ENCODE measurements around the gene TUBGCP5. TPM values are rescaled to one million over a fixed set of nuclear protein-coding genes. Genes with fewer than 3 reads are reported as not detected.

Gene TUBGCP5
- total and polyA plus RNA-seq, 2 experiments from 2014 or later = 14.6 to 17.5 TPM

GRCh38 chr15:23079766-23080165 is 40.4 kb upstream of the TUBGCP5 start:
- Histone ChIP-seq H3K9me2 (ENCODE audit: insufficient read depth) (no peaks in the 10 kb centered on the region), H3K9ac (no peak overlapping the region), H3K9me3 (ENCODE audit: low read depth) (no peaks in the 10 kb centered on the region), H3K4me2 (ENCODE audit: unreplicated experiment) (no peak overlapping the region), H3K79me2 (ENCODE audit: insufficient read depth) (no peaks in the 10 kb centered on the region), H3K36me3 (ENCODE audit: low read depth) (no peaks in the 10 kb centered on the region), H3K27ac (no peak overlapping the region), H3K27me3 (replicated peaks; ENCODE audit: insufficient read depth) (peaks cover 6% of the 10 kb centered on the region; the same call in 1 of the 2 replicates), H4K20me1 (ENCODE audit: insufficient read depth) (no peaks in the 10 kb centered on the region), H3K4me3 (no peak overlapping the region), H3F3A (ENCODE audit: insufficient read depth) (no peaks in the 10 kb centered on the region), H3K4me1 (ENCODE audit: insufficient read depth) (no peaks in the 10 kb centered on the region), H2AFZ (no peak overlapping the region)
- WGBS, 2 experiments (ENCODE audit: low coverage in 1 of 2, low lambda C conversion rate in 2 of 2, missing lambda C conversion rate in 2 of 2) = 47 to 48% methylated on average over 7 of the region's 7 CpGs
- no peak for DNase-seq
- TF ChIP-seq EZH2phosphoT487 (IDR thresholded peaks at IDR 0.05; ENCODE audit: insufficient read depth, low read depth) = no peak
- in situ Hi-C loops (cut with MboI) = loop anchor here (10.0 kb wide), 1 partner anchor 65 kb away; no protein-coding TSS in a partner anchor

GRCh38 chr15:23075927-23076326 is 36.6 kb upstream of the TUBGCP5 start:
- Histone ChIP-seq H4K20me1 (ENCODE audit: insufficient read depth) (no peaks in the 10 kb centered on the region), H3K9me3 (ENCODE audit: low read depth) (no peaks in the 10 kb centered on the region), H3K9ac (no peak overlapping the region), H3K27me3 (replicated peaks; ENCODE audit: insufficient read depth) (peaks cover 11% of the 10 kb centered on the region), H3K4me1 (ENCODE audit: insufficient read depth) (no peaks in the 10 kb centered on the region), H3F3A (ENCODE audit: insufficient read depth) (no peaks in the 10 kb centered on the region), H3K27ac (no peak overlapping the region), H3K79me2 (ENCODE audit: insufficient read depth) (no peaks in the 10 kb centered on the region), H3K4me2 (ENCODE audit: unreplicated experiment) (no peak overlapping the region), H3K4me3 (no peak overlapping the region), H3K36me3 (ENCODE audit: low read depth) (no peaks in the 10 kb centered on the region), H2AFZ (no peak overlapping the region), H3K9me2 (ENCODE audit: insufficient read depth) (no peaks in the 10 kb centered on the region)
- 14 to 16% methylated on average over 4 of the region's 4 CpGs for WGBS, 2 experiments (ENCODE audit: low coverage in 1 of 2, low lambda C conversion rate in 2 of 2, missing lambda C conversion rate in 2 of 2)
- in situ Hi-C loops (cut with MboI) = loop anchor here (10.0 kb wide), 1 partner anchor 61 kb away; no protein-coding TSS in a partner anchor
- TF ChIP-seq EZH2 (IDR thresholded peaks at IDR 0.05; ENCODE audit: insufficient read depth, poor library complexity, severe bottlenecking) (no peak), EZH2phosphoT487 (IDR thresholded peaks at IDR 0.05; ENCODE audit: insufficient read depth, low read depth) (no peak)
- no peak for DNase-seq

GRCh38 chr15:23074684-23075083 is 35.3 kb upstream of the TUBGCP5 start:
- H4K20me1 ChIP-seq (ENCODE audit: insufficient read depth) = no peaks in the 10 kb centered on the region
- WGBS, 2 experiments (ENCODE audit: low coverage in 1 of 2, low lambda C conversion rate in 2 of 2, missing lambda C conversion rate in 2 of 2) = 58 to 74% methylated on average over 1 of the region's 1 CpG
- DNase-seq = no peak
- H3F3A ChIP-seq (ENCODE audit: insufficient read depth) = no peaks in the 10 kb centered on the region
- in situ Hi-C loops (cut with MboI) = loop anchor here (10.0 kb wide), 1 partner anchor 60 kb away; no protein-coding TSS in a partner anchor
- H3K27ac ChIP-seq = no peak overlapping the region
- peaks cover 11% of the 10 kb centered on the region for H3K27me3 ChIP-seq (replicated peaks; ENCODE audit: insufficient read depth)
- no peak overlapping the region for H3K9ac ChIP-seq
- no peak overlapping the region for H3K4me2 ChIP-seq (ENCODE audit: unreplicated experiment)
- H3K9me2 ChIP-seq (ENCODE audit: insufficient read depth) = no peaks in the 10 kb centered on the region
- H3K36me3 ChIP-seq (ENCODE audit: low read depth) = no peaks in the 10 kb centered on the region
- no peak for TF ChIP-seq EZH2phosphoT487 (IDR thresholded peaks at IDR 0.05; ENCODE audit: insufficient read depth, low read depth)
- TF ChIP-seq EZH2 (IDR thresholded peaks at IDR 0.05; ENCODE audit: insufficient read depth, poor library complexity, severe bottlenecking) = no peak
- no peaks in the 10 kb centered on the region for H3K79me2 ChIP-seq (ENCODE audit: insufficient read depth)
- no peak overlapping the region for H3K4me3 ChIP-seq
- H2AFZ ChIP-seq = no peak overlapping the region
- H3K9me3 ChIP-seq (ENCODE audit: low read depth) = no peaks in the 10 kb centered on the region
- H3K4me1 ChIP-seq (ENCODE audit: insufficient read depth) = no peaks in the 10 kb centered on the region

GRCh38 chr15:23073890-23074646 is 34.7 kb upstream of the TUBGCP5 start:
- no peak overlapping the region for H3K9ac ChIP-seq
- peaks cover 11% of the 10 kb centered on the region for H3K27me3 ChIP-seq (replicated peaks; ENCODE audit: insufficient read depth)
- 47 to 51% methylated on average over 24 of the region's 24 CpGs for WGBS, 2 experiments (ENCODE audit: low coverage in 1 of 2, low lambda C conversion rate in 2 of 2, missing lambda C conversion rate in 2 of 2)
- H4K20me1 ChIP-seq (ENCODE audit: insufficient read depth) = no peaks in the 10 kb centered on the region
- in situ Hi-C loops (cut with MboI) = loop anchor here (10.0 kb wide), 1 partner anchor 59 kb away; no protein-coding TSS in a partner anchor
- DNase-seq = no peak
- H3K79me2 ChIP-seq (ENCODE audit: insufficient read depth) = no peaks in the 10 kb centered on the region
- H3K4me2 ChIP-seq (ENCODE audit: unreplicated experiment) = no peak overlapping the region
- no peaks in the 10 kb centered on the region for H3K9me3 ChIP-seq (ENCODE audit: low read depth)
- H3K36me3 ChIP-seq (ENCODE audit: low read depth) = no peaks in the 10 kb centered on the region
- TF ChIP-seq EZH2 (IDR thresholded peaks at IDR 0.05; ENCODE audit: insufficient read depth, poor library complexity, severe bottlenecking) (no peak), EZH2phosphoT487 (IDR thresholded peaks at IDR 0.05; ENCODE audit: insufficient read depth, low read depth) (no peak)
- no peak overlapping the region for H3K27ac ChIP-seq
- H3K4me1 ChIP-seq (ENCODE audit: insufficient read depth) = no peaks in the 10 kb centered on the region
- no peak overlapping the region for H3K4me3 ChIP-seq
- H3F3A ChIP-seq (ENCODE audit: insufficient read depth) = no peaks in the 10 kb centered on the region
- no peak overlapping the region for H2AFZ ChIP-seq
- no peaks in the 10 kb centered on the region for H3K9me2 ChIP-seq (ENCODE audit: insufficient read depth)
